HepG2 (cell line): ENCODE measurements around the gene NIN. TPM values are rescaled to one million over a fixed set of nuclear protein-coding genes. Genes with fewer than 3 reads are reported as not detected.

ENCODE experiments used
- ARNT ChIP-seq: fragments of 450-650 bp; IDR thresholded peaks from 2 replicates; pipeline ENCODE4 v1.6.1; 2017
- CCDC6 ChIP-seq: sonication (generic); formaldehyde crosslinking; IDR thresholded peaks from 2 replicates; pipeline ENCODE4 v1.8.1; 2022; ENCODE audit warnings: mild to moderate bottlenecking, missing genetic modification reagents, moderate library complexity
- CEBPB ChIP-seq: IDR thresholded peaks from 2 replicates; pipeline ENCODE4 v1.6.1; 2011; ENCODE audit warnings: low read depth, low read length, improper control_type of control experiment, borderline replicate concordance
- FOXC1 ChIP-seq: sonication (generic); formaldehyde crosslinking; IDR thresholded peaks from 2 replicates; pipeline ENCODE4 v1.8.0; 2022; ENCODE audit warnings: mild to moderate bottlenecking, missing genetic modification reagents, borderline replicate concordance
- HDAC2 ChIP-seq: sonication (generic); formaldehyde crosslinking; IDR thresholded peaks from 2 replicates; pipeline ENCODE4 v1.4.0; 2020; ENCODE audit warnings: missing genetic modification reagents
- HNRNPUL1 ChIP-seq: fragments of 200-400 bp; formaldehyde crosslinking; IDR thresholded peaks from 2 replicates; pipeline ENCODE4 v1.6.1; 2017; ENCODE audit warnings: low read depth, mild to moderate bottlenecking, low read length, moderate library complexity
- HOXA3 ChIP-seq: sonication (generic); formaldehyde crosslinking; IDR thresholded peaks from 2 replicates; pipeline ENCODE4 v1.5.0; 2020; ENCODE audit warnings: missing genetic modification reagents
- IKZF5 ChIP-seq: IDR thresholded peaks from 2 replicates; pipeline ENCODE4 v1.6.1; 2018; ENCODE audit warnings: missing genetic modification reagents, mild to moderate bottlenecking, missing compliant biosample characterization
- ISL2 ChIP-seq: sonication (generic); formaldehyde crosslinking; IDR thresholded peaks from 2 replicates; pipeline ENCODE4 v1.5.0; 2020; ENCODE audit warnings: missing genetic modification reagents
- LBX2 ChIP-seq: sonication (generic); formaldehyde crosslinking; IDR thresholded peaks from 2 replicates; pipeline ENCODE4 v1.5.0; 2020; ENCODE audit warnings: missing genetic modification reagents, mild to moderate bottlenecking, borderline replicate concordance
- MBNL3 ChIP-seq: fragments of 250-450 bp; sonication (Bioruptor Pico); conservative IDR thresholded peaks from 2 replicates; pipeline ENCODE4 v1.8.0; 2022; ENCODE audit warnings: mild to moderate bottlenecking, inconsistent platforms
- NCOA5 ChIP-seq: sonication (generic); formaldehyde crosslinking; IDR thresholded peaks from 2 replicates; pipeline ENCODE4 v1.4.0; 2020; ENCODE audit warnings: missing genetic modification reagents
- PAX8 ChIP-seq: sonication (generic); formaldehyde crosslinking; IDR thresholded peaks from 2 replicates; pipeline ENCODE4 v1.8.0; 2022; ENCODE audit warnings: mild to moderate bottlenecking, missing genetic modification reagents, borderline replicate concordance
- POLR2AphosphoS5 ChIP-seq: IDR thresholded peaks from 2 replicates; pipeline ENCODE4 v1.6.1; 2012; ENCODE audit warnings: low read depth, low read length
- RBFOX2 ChIP-seq: fragments of 200-400 bp; formaldehyde crosslinking; IDR thresholded peaks from 2 replicates; pipeline ENCODE4 v1.6.1; 2017; ENCODE audit warnings: low read depth, mild to moderate bottlenecking, low read length
- SALL1 ChIP-seq: sonication (generic); formaldehyde crosslinking; IDR thresholded peaks from 2 replicates; pipeline ENCODE4 v1.8.0; 2022; ENCODE audit warnings: mild to moderate bottlenecking, missing genetic modification reagents
- SMAD9 ChIP-seq: sonication (generic); formaldehyde crosslinking; IDR thresholded peaks from 2 replicates; pipeline ENCODE4 v1.5.1; 2020; ENCODE audit warnings: mild to moderate bottlenecking, missing genetic modification reagents
- SNAI1 ChIP-seq: sonication (generic); formaldehyde crosslinking; IDR thresholded peaks from 2 replicates; pipeline ENCODE4 v1.5.0; 2020; ENCODE audit warnings: mild to moderate bottlenecking, missing genetic modification reagents, borderline replicate concordance
- SOX5 ChIP-seq: IDR thresholded peaks from 2 replicates; pipeline ENCODE4 v1.6.1; 2016; ENCODE audit warnings: borderline replicate concordance
- SP2 ChIP-seq: sonication (generic); formaldehyde crosslinking; IDR thresholded peaks from 2 replicates; pipeline ENCODE4 v1.5.1; 2020; ENCODE audit warnings: mild to moderate bottlenecking, missing genetic modification reagents
- WIZ ChIP-seq: sonication (generic); formaldehyde crosslinking; IDR thresholded peaks from 2 replicates; pipeline ENCODE4 v1.5.1; 2020; ENCODE audit warnings: mild to moderate bottlenecking, missing genetic modification reagents
- ZBTB1 ChIP-seq: sonication (generic); formaldehyde crosslinking; IDR thresholded peaks from 2 replicates; pipeline ENCODE4 v1.4.0; 2020; ENCODE audit warnings: missing genetic modification reagents, borderline replicate concordance
- ZC3H4 ChIP-seq: sonication (generic); formaldehyde crosslinking; IDR thresholded peaks from 2 replicates; pipeline ENCODE4 v1.4.0; 2020; ENCODE audit warnings: missing genetic modification reagents, borderline replicate concordance
- ZNF10 ChIP-seq: sonication (generic); formaldehyde crosslinking; IDR thresholded peaks from 2 replicates; pipeline ENCODE4 v1.4.0; 2020; ENCODE audit warnings: mild to moderate bottlenecking, low read depth, missing genetic modification reagents, borderline replicate concordance
- ZNF20 ChIP-seq: sonication (generic); formaldehyde crosslinking; IDR thresholded peaks from 2 replicates; pipeline ENCODE4 v1.4.0; 2020; ENCODE audit warnings: mild to moderate bottlenecking, moderate library complexity, missing genetic modification reagents
- ZNF276 ChIP-seq: sonication (generic); formaldehyde crosslinking; IDR thresholded peaks from 2 replicates; pipeline ENCODE4 v1.4.0; 2020; ENCODE audit warnings: mild to moderate bottlenecking, low read depth, missing genetic modification reagents
- ZNF292 ChIP-seq: sonication (generic); formaldehyde crosslinking; IDR thresholded peaks from 2 replicates; pipeline ENCODE4 v1.8.1; 2022; ENCODE audit warnings: mild to moderate bottlenecking, low read depth, missing genetic modification reagents, borderline replicate concordance
- ZNF383 ChIP-seq: sonication (generic); formaldehyde crosslinking; IDR thresholded peaks from 2 replicates; pipeline ENCODE4 v1.4.0; 2020; ENCODE audit warnings: missing genetic modification reagents, mild to moderate bottlenecking, borderline replicate concordance
- ZNF839 ChIP-seq: sonication (generic); formaldehyde crosslinking; IDR thresholded peaks from 2 replicates; pipeline ENCODE4 v1.4.0; 2020; ENCODE audit warnings: missing genetic modification reagents, mild to moderate bottlenecking, borderline replicate concordance
- ZNF883 ChIP-seq: sonication (generic); formaldehyde crosslinking; IDR thresholded peaks from 2 replicates; pipeline ENCODE4 v1.5.1; 2020; ENCODE audit warnings: mild to moderate bottlenecking, missing genetic modification reagents; ENCODE audit errors: not compliant biosample characterization
- polyA plus RNA-seq, 8 experiments: library from polyadenylated mRNA; depleted of rRNA in 3 of 8; stranded (reverse) in 7 of 8; unstranded in 1 of 8; fragments of >200 nt; fragmentation: Illumina TruSeq in 4 of 8; extraction: Trizol in 4 of 8; gene quantifications; 2 replicates each; pipeline versions ENCODE4 v1.2.1 to v1.2.3, GENCODE V29; 2011 to 2016; ENCODE audit warnings: low read depth in 4 of 8, missing spikeins in 1 of 8, mixed read lengths in 1 of 8; ENCODE audit not compliant: insufficient read depth in 1 of 8
- total RNA-seq, 5 experiments: library from RNA; depleted of rRNA; stranded (reverse); fragments of >200 nt; fragmentation: Illumina TruSeq; extraction: Trizol; gene quantifications; 2 replicates each; pipeline ENCODE4 v1.2.3, GENCODE V29; 2016; ENCODE audit warnings: low read depth in 1 of 5

Gene NIN
- total and polyA plus RNA-seq, 2 of the 13 experiments (the other 11 are each of a cell fraction or from before 2014, with no cell fraction given), result 2.8 to 9.7 TPM

- TF ChIP-seq POLR2AphosphoS5 (no peak), ZNF839 (no peak), MBNL3 (CRISPR knock-in tag) (no peak), PAX8 (no peak), ZC3H4 (CRISPR knock-in tag) (no peak), HOXA3 (CRISPR knock-in tag) (peak; percentile 29; the same call in 1 of the 2 replicates), FOXC1 (CRISPR knock-in tag) (0 out of 2 replicates have a peak, but pooled peaks have one; percentile 28), CCDC6 (CRISPR knock-in tag) (0 out of 2 replicates have a peak, but pooled peaks have one; percentile 19), SP2 (CRISPR knock-in tag) (no peak), HDAC2 (CRISPR knock-in tag) (peak; percentile 74), ISL2 (CRISPR knock-in tag) (peak; percentile 40; the same call in 1 of the 2 replicates), ZNF20 (no peak), ZNF883 (CRISPR knock-in tag) (no peak), LBX2 (no peak), ARNT (no peak), ZBTB1 (CRISPR knock-in tag) (no peak), ZNF10 (CRISPR knock-in tag) (no peak), WIZ (CRISPR knock-in tag) (no peak), ZNF383 (no peak), ZNF276 (CRISPR knock-in tag) (no peak), CEBPB (no peak), NCOA5 (no peak), SNAI1 (CRISPR knock-in tag) (no peak), SALL1 (CRISPR knock-in tag) (peak; percentile 88), ZNF292 (CRISPR knock-in tag) (peak; percentile 96), SMAD9 (no peak), RBFOX2 (no peak), SOX5 (peak; percentile 69; the same call in 1 of the 2 replicates), HNRNPUL1 (no peak), IKZF5 (CRISPR knock-in tag) (peak; percentile 51; the same call in 1 of the 2 replicates)
These were observed 44.6 kb upstream of the NIN start (continued) for GRCh38 chr14:50875359-50876070.
